GM20431 (cell line): ENCODE results near the gene SLC29A1.

Source experiments
- in situ Hi-C: fragments of 300-500 bp; cut with MseI, MboI; formaldehyde crosslinking; loops from one replicate; pipeline ENCODE4 v1.15.0; 2020; ENCODE audit warnings: low sequenced_read_pairs; ENCODE audit not compliant: unreplicated experiment

SLC29A1 gene

GRCh38 chr6:44221291-44221960 lies 2.0 kb upstream of the SLC29A1 start:
- in situ Hi-C loops = no loop called here

- in situ Hi-C loops = no loop called here
Observed at GRCh38 chr6:44221961-44222335, 1.4 kb upstream of the SLC29A1 start.

- in situ Hi-C loops = no loop called here
Observed at GRCh38 chr6:44222486-44223318, 693 bp upstream of the SLC29A1 start.

GRCh38 chr6:44224029-44224964 lies 902 bp downstream of the SLC29A1 start:
- in situ Hi-C loops = no loop called here

GRCh38 chr6:44224965-44225305 lies 1.5 kb downstream of the SLC29A1 start:
- in situ Hi-C loops = no loop called here

GRCh38 chr6:44225579-44226325 lies 2.4 kb downstream of the SLC29A1 start:
- in situ Hi-C loops = no loop called here

GRCh38 chr6:44226368-44227147 lies 3.2 kb downstream of the SLC29A1 start:
- in situ Hi-C loops = no loop called here

GRCh38 chr6:44227148-44227793 lies 3.9 kb downstream of the SLC29A1 start:
- in situ Hi-C loops = no loop called here

- in situ Hi-C loops = no loop called here
Observed at GRCh38 chr6:44228031-44228430, 4.6 kb downstream of the SLC29A1 start.

GRCh38 chr6:44228433-44228832 lies 5.0 kb downstream of the SLC29A1 start:
- in situ Hi-C loops = no loop called here

- in situ Hi-C loops = no loop called here
Observed at GRCh38 chr6:44228836-44229235, 5.4 kb downstream of the SLC29A1 start.

- in situ Hi-C loops = loop anchor here (10.0 kb wide), 1 partner anchor 65 kb away; no protein-coding TSS in a partner anchor
Observed at GRCh38 chr6:44229376-44230033, 6.1 kb downstream of the SLC29A1 start.

GRCh38 chr6:44230034-44230675 lies 6.8 kb downstream of the SLC29A1 start:
- in situ Hi-C loops = loop anchor here (10.0 kb wide), 1 partner anchor 65 kb away; no protein-coding TSS in a partner anchor

GRCh38 chr6:44231426-44231825 lies 8.0 kb downstream of the SLC29A1 start:
- in situ Hi-C loops = loop anchor here (10.0 kb wide), 1 partner anchor 67 kb away; no protein-coding TSS in a partner anchor

GRCh38 chr6:44232676-44233566 lies 9.5 kb downstream of the SLC29A1 start:
- in situ Hi-C loops = loop anchor here (10.0 kb wide), 1 partner anchor 68 kb away; no protein-coding TSS in a partner anchor

- in situ Hi-C loops = loop anchor here (10.0 kb wide), 1 partner anchor 69 kb away; no protein-coding TSS in a partner anchor
Observed at GRCh38 chr6:44233567-44234100, 10.2 kb downstream of the SLC29A1 start.
